ENCODE measurements around the gene HSCB. TPM values are rescaled to one million over a fixed set of nuclear protein-coding genes. Genes with fewer than 3 reads are reported as not detected.
A peak's percentile ranks its signal among the peaks of the same experiment; 100 is the strongest.

HSCB gene
- total and polyA plus RNA-seq, 9 of the 15 experiments (the other 6 are each of a cell fraction or from before 2014, with no cell fraction given): 2.6 to 13.1 (median 8.6) TPM

- ChIA-PET CTCF (ENCODE audit: low intra/inter-chr PET ratio) (no interaction called here), POLR2A (interaction anchor here (0.6 to 9.9 kb wide), 7 partner anchors 7 to 345 kb away, joined by 4 to 109 read pairs (median 7); no protein-coding TSS in a partner anchor)
- TF ChIP-seq SPI1 (IDR thresholded peaks at IDR 0.05; ENCODE audit: borderline replicate concordance, low read depth, low read length): 0 out of 2 replicates have a peak, but pooled peaks have one; percentile 45
- TF ChIP-seq, protein P1, sequence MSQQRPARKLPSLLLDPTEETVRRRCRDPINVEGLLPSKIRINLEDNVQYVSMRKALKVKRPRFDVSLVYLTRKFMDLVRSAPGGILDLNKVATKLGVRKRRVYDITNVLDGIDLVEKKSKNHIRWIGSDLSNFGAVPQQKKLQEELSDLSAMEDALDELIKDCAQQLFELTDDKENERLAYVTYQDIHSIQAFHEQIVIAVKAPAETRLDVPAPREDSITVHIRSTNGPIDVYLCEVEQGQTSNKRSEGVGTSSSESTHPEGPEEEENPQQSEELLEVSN (IDR thresholded peaks at IDR 0.05; ENCODE audit: borderline replicate concordance in 1 of 2, extremely low read depth in 1 of 2, insufficient read depth in 1 of 2, insufficient read length in 1 of 2, low read depth in 1 of 2, low read length in 1 of 2, poor library complexity in 1 of 2, severe bottlenecking in 1 of 2): peak; percentile 45 to 70
- TF ChIP-seq HDAC2 (IDR thresholded peaks at IDR 0.05): 0 out of 2 replicates have a peak, but pooled peaks have one; percentile 16
- peak; percentile 20; the same call in 1 of the 2 replicates for TF ChIP-seq ARID1B (IDR thresholded peaks at IDR 0.05)
- TF ChIP-seq, protein P2, sequence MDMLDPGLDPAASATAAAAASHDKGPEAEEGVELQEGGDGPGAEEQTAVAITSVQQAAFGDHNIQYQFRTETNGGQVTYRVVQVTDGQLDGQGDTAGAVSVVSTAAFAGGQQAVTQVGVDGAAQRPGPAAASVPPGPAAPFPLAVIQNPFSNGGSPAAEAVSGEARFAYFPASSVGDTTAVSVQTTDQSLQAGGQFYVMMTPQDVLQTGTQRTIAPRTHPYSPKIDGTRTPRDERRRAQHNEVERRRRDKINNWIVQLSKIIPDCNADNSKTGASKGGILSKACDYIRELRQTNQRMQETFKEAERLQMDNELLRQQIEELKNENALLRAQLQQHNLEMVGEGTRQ (CRISPR knock-in tag; IDR thresholded peaks at IDR 0.05): peak; percentile 36
- TF ChIP-seq, protein P3, sequence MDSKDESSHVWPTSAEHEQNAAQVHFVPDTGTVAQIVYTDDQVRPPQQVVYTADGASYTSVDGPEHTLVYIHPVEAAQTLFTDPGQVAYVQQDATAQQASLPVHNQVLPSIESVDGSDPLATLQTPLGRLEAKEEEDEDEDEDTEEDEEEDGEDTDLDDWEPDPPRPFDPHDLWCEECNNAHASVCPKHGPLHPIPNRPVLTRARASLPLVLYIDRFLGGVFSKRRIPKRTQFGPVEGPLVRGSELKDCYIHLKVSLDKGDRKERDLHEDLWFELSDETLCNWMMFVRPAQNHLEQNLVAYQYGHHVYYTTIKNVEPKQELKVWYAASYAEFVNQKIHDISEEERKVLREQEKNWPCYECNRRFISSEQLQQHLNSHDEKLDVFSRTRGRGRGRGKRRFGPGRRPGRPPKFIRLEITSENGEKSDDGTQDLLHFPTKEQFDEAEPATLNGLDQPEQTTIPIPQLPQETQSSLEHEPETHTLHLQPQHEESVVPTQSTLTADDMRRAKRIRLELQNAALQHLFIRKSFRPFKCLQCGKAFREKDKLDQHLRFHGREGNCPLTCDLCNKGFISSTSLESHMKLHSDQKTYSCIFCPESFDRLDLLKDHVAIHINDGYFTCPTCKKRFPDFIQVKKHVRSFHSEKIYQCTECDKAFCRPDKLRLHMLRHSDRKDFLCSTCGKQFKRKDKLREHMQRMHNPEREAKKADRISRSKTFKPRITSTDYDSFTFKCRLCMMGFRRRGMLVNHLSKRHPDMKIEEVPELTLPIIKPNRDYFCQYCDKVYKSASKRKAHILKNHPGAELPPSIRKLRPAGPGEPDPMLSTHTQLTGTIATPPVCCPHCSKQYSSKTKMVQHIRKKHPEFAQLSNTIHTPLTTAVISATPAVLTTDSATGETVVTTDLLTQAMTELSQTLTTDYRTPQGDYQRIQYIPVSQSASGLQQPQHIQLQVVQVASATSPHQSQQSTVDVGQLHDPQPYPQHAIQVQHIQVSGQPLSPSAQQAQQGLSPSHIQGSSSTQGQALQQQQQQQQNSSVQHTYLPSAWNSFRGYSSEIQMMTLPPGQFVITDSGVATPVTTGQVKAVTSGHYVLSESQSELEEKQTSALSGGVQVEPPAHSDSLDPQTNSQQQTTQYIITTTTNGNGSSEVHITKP (IDR thresholded peaks at IDR 0.05; ENCODE audit: partially characterized antibody): peak; percentile 92
- TF ChIP-seq DPF2 (IDR thresholded peaks at IDR 0.05): peak; percentile 39; the same call in 1 of the 2 replicates
- TF ChIP-seq, protein P4, sequence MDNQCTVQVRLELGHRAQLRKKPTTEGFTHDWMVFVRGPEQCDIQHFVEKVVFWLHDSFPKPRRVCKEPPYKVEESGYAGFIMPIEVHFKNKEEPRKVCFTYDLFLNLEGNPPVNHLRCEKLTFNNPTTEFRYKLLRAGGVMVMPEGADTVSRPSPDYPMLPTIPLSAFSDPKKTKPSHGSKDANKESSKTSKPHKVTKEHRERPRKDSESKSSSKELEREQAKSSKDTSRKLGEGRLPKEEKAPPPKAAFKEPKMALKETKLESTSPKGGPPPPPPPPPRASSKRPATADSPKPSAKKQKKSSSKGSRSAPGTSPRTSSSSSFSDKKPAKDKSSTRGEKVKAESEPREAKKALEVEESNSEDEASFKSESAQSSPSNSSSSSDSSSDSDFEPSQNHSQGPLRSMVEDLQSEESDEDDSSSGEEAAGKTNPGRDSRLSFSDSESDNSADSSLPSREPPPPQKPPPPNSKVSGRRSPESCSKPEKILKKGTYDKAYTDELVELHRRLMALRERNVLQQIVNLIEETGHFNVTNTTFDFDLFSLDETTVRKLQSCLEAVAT (IDR thresholded peaks at IDR 0.05): peak in 1 of 2 experiments; percentile 11; a peak in 1 of 4 replicates
- TF ChIP-seq RBM22 (IDR thresholded peaks at IDR 0.05; ENCODE audit: low read depth, low read length, poor library complexity, severe bottlenecking): no peak
These were observed 60.2 kb downstream of the HSCB start for GRCh38 chr22:28801845-28802594.

More at GRCh38 chr22:28801845-28802594, 60.2 kb downstream of the HSCB start:
- WGBS (ENCODE audit: insufficient coverage, low coverage, missing lambda C conversion rate): 4% methylated on average over 14 of the region's 14 CpGs
- H3K36me3 ChIP-seq (ENCODE audit: control insufficient read depth, insufficient read depth, low read length): peaks cover 18% of the 10 kb centered on the region
- no peaks in the 10 kb centered on the region for H3K9me3 ChIP-seq (replicated peaks; ENCODE audit: control insufficient read depth, insufficient read depth, low read depth, low read length)
- FAIRE-seq (no peak), DNase-seq (ENCODE audit: extremely low read depth in 1 of 4, low spot score in 3 of 4) (peak; percentile 53 to 76 (median 63)), ATAC-seq (peak; percentile 6; the same call in 2 of the 3 replicates)
- peaks cover 57% of the 10 kb centered on the region for H3K79me2 ChIP-seq (ENCODE audit: control insufficient read depth, insufficient read depth, low read length)
- H3K4me3 ChIP-seq: peak overlapping the region; percentile 98
- H3K4me1 ChIP-seq (replicated peaks in 1 of 2; ENCODE audit: control insufficient read depth in 2 of 2, insufficient read depth in 2 of 2, low read length in 2 of 2): peaks cover 5 to 8% of the 10 kb centered on the region in 2 experiments; a peak in 3 of 5 replicates
- peak overlapping the region; percentile 91 to 97 for H3K9ac ChIP-seq (ENCODE audit: insufficient read depth in 1 of 2, low read depth in 2 of 2, low read length in 2 of 2)
- intact Hi-C loops (cut with micrococcal nuclease) (no loop called here), in situ Hi-C loops (cut with MboI) (no loop called here)
- H4K20me1 ChIP-seq (replicated peaks; ENCODE audit: control insufficient read depth, insufficient read depth, low read length): no peaks in the 10 kb centered on the region
- BruUV-seq (replicated peaks): no TSS peak
- H3K27ac ChIP-seq (ENCODE audit: extremely low read depth, low read depth, low read length): peak overlapping the region; percentile 98
- peak overlapping the region; percentile 64 for H2AFZ ChIP-seq (ENCODE audit: low read depth, low read length)
- peak overlapping the region; percentile 68 for H3K4me2 ChIP-seq (ENCODE audit: insufficient read depth, low read length)
- H3K27me3 ChIP-seq (ENCODE audit: control insufficient read depth in 2 of 2, insufficient read depth in 2 of 2, low read length in 2 of 2): no peaks in the 10 kb centered on the region
- no peaks in the 10 kb centered on the region for H3K9me1 ChIP-seq (ENCODE audit: control insufficient read depth, insufficient read depth, low read length)

Data from K562 (cell line).